Stimulated activated CD4-positive, alpha-beta T cell treated with anti-CD3 and anti-CD28 coated beads, TNF-alpha, amount 100 ng/mL, for 4 hours (primary cell): Measurements from ENCODE around the gene CPN2.

Experiments
- DNase-seq, 3 experiments: peaks; one replicate each; pipeline ENCODE4 v3.0.0-alpha.2; 2020; ENCODE audit warnings: low read depth in 3 of 3

The CPN2 gene

GRCh38 chr3:194352667-194353246, 1.6 kb upstream of the CPN2 start:
- DNase-seq = no peak

GRCh38 chr3:194351952-194352536, 916 bp upstream of the CPN2 start:
- DNase-seq = no peak

- DNase-seq = no peak
Observed at GRCh38 chr3:194350726-194351071, 429 bp downstream of the CPN2 start.

- no peak for DNase-seq
Observed at GRCh38 chr3:194348354-194348753, 2.8 kb downstream of the CPN2 start.

GRCh38 chr3:194346621-194347020, 4.5 kb downstream of the CPN2 start:
- no peak for DNase-seq

GRCh38 chr3:194346035-194346434, 5.1 kb downstream of the CPN2 start:
- no peak for DNase-seq

GRCh38 chr3:194344012-194344411, 7.1 kb downstream of the CPN2 start:
- DNase-seq = peak; percentile 38 to 52 (median 44)

GRCh38 chr3:194343561-194343893, 7.6 kb downstream of the CPN2 start:
- DNase-seq = no peak

GRCh38 chr3:194342861-194343560, 8.1 kb downstream of the CPN2 start:
- DNase-seq = no peak

GRCh38 chr3:194340757-194341400, 10.2 kb downstream of the CPN2 start:
- DNase-seq = no peak

GRCh38 chr3:194339840-194340239, 11.3 kb downstream of the CPN2 start:
- DNase-seq = no peak

GRCh38 chr3:194339356-194339755, 11.8 kb downstream of the CPN2 start:
- no peak for DNase-seq

- DNase-seq = no peak
Observed at GRCh38 chr3:194337965-194338753, 13.0 kb downstream of the CPN2 start.

GRCh38 chr3:194336601-194337355, 14.3 kb downstream of the CPN2 start:
- no peak for DNase-seq

- no peak for DNase-seq
Observed at GRCh38 chr3:194333981-194334320, 17.2 kb downstream of the CPN2 start.

GRCh38 chr3:194333212-194333980, 17.7 kb downstream of the CPN2 start:
- peak; percentile 81 to 89 (median 83) for DNase-seq

- no peak for DNase-seq
Observed at GRCh38 chr3:194332858-194333211, 18.3 kb downstream of the CPN2 start.

- DNase-seq = no peak
Observed at GRCh38 chr3:194330579-194330978, 20.5 kb downstream of the CPN2 start.

GRCh38 chr3:194330160-194330559, 21.0 kb downstream of the CPN2 start:
- no peak for DNase-seq

- no peak for DNase-seq
Observed at GRCh38 chr3:194329583-194329965, 21.6 kb downstream of the CPN2 start.
